Loucy (cell line): Measurements from ENCODE around the gene SCAMP4.

Experiments
- H2AFZ ChIP-seq: fragments of 200-600 bp; sonication (generic); 2 replicates; pipeline ENCODE4 v1.6.0; 2016; ENCODE audit warnings: antibody characterized with exemption, mild to moderate bottlenecking, low read length, moderate library complexity
- H3F3A ChIP-seq: fragments of 200-600 bp; 2 replicates; pipeline ENCODE4 v1.6.0; 2016; ENCODE audit warnings: antibody characterized with exemption, low read depth, mild to moderate bottlenecking
- H3K27me3 ChIP-seq: fragments of 200-600 bp; sonication (generic); 2 replicates; pipeline ENCODE4 v1.6.1; 2014; ENCODE audit warnings: low read length, mild to moderate bottlenecking; ENCODE audit not compliant: insufficient read depth, poor library complexity, severe bottlenecking
- H3K36me3 ChIP-seq: fragments of 200-600 bp; sonication (generic); 2 replicates; pipeline ENCODE4 v1.6.1; 2016; ENCODE audit warnings: low read length; ENCODE audit not compliant: insufficient read depth
- H3K4me1 ChIP-seq: fragments of 200-600 bp; sonication (generic); 2 replicates; pipeline ENCODE4 v1.5.1; 2014; ENCODE audit warnings: low read length, mild to moderate bottlenecking; ENCODE audit not compliant: insufficient read depth, poor library complexity, severe bottlenecking
- H3K4me2 ChIP-seq: fragments of 200-600 bp; sonication (generic); 2 replicates; pipeline ENCODE4 v1.6.0; 2014; ENCODE audit warnings: antibody characterized with exemption, low read length, low read depth, mild to moderate bottlenecking; ENCODE audit not compliant: poor library complexity, severe bottlenecking
- H3K4me3 ChIP-seq: fragments of 200-600 bp; sonication (generic); 2 replicates; pipeline ENCODE4 v1.5.1; 2014; ENCODE audit warnings: low read length, mild to moderate bottlenecking, mixed read lengths; ENCODE audit not compliant: poor library complexity, severe bottlenecking
- H3K79me2 ChIP-seq: fragments of 200-600 bp; sonication (generic); 2 replicates; pipeline ENCODE4 v1.6.1; 2014; ENCODE audit warnings: low read length; ENCODE audit not compliant: insufficient read depth
- H3K9ac ChIP-seq: fragments of 200-600 bp; sonication (generic); 2 replicates; pipeline ENCODE4 v1.6.0; 2014; ENCODE audit warnings: mild to moderate bottlenecking, low read depth, low read length, moderate library complexity; ENCODE audit not compliant: poor library complexity, severe bottlenecking
- H3K9me2 ChIP-seq: fragments of 200-600 bp; sonication (generic); replicated peaks from 2 replicates; pipeline ENCODE4 v1.6.1; 2016; ENCODE audit warnings: low read depth, low read length, mixed read lengths
- H3K9me3 ChIP-seq: fragments of 200-600 bp; sonication (generic); 2 replicates; pipeline ENCODE4 v1.6.1; 2014; ENCODE audit warnings: mild to moderate bottlenecking, antibody characterized with exemption, low read length, low read depth; ENCODE audit not compliant: insufficient read depth
- H4K20me1 ChIP-seq: fragments of 200-600 bp; sonication (generic); 2 replicates; pipeline ENCODE4 v1.6.0; 2014; ENCODE audit warnings: antibody characterized with exemption, low read length, mild to moderate bottlenecking; ENCODE audit not compliant: insufficient read depth, poor library complexity, severe bottlenecking
- CTCF ChIP-seq: fragments of 200-600 bp; sonication (generic); conservative IDR thresholded peaks from 2 replicates; pipeline ENCODE4 v1.5.1; 2014; ENCODE audit warnings: mild to moderate bottlenecking, antibody characterized with exemption, low read length
- EZH2phosphoT487 ChIP-seq: fragments of 200-600 bp; IDR thresholded peaks from 2 replicates; pipeline ENCODE4 v1.6.1; 2018; ENCODE audit warnings: antibody characterized with exemption, mild to moderate bottlenecking, moderate library complexity, borderline replicate concordance

Gene SCAMP4

GRCh38 chr19:1955171-1956121 lies 50.2 kb downstream of the SCAMP4 start:
- Histone ChIP-seq H3K9ac (no peak overlapping the region), H3K4me3 (no peak overlapping the region), H3K27me3 (no peaks in the 10 kb centered on the region), H3K4me1 (no peaks in the 10 kb centered on the region), H2AFZ (no peak overlapping the region), H3K9me3 (no peaks in the 10 kb centered on the region), H3K36me3 (peaks cover 18% of the 10 kb centered on the region; the same call in 1 of the 2 replicates), H3K79me2 (peaks cover 91% of the 10 kb centered on the region), H4K20me1 (peaks cover 51% of the 10 kb centered on the region), H3F3A (no peaks in the 10 kb centered on the region), H3K4me2 (no peak overlapping the region), H3K9me2 (no peaks in the 10 kb centered on the region)
- no peak for TF ChIP-seq CTCF
- TF ChIP-seq EZH2phosphoT487, result no peak

- no peak for TF ChIP-seq EZH2phosphoT487
- TF ChIP-seq CTCF, result no peak
- H4K20me1 ChIP-seq, result peaks cover 49% of the 10 kb centered on the region
- H3K9me2 ChIP-seq, result no peaks in the 10 kb centered on the region
- no peak overlapping the region for H3K4me2 ChIP-seq
- no peak overlapping the region for H3K4me3 ChIP-seq
- no peak overlapping the region for H2AFZ ChIP-seq
- no peak overlapping the region for H3K9ac ChIP-seq
- no peaks in the 10 kb centered on the region for H3K27me3 ChIP-seq
- H3F3A ChIP-seq, result no peaks in the 10 kb centered on the region
- H3K36me3 ChIP-seq, result peaks cover 14% of the 10 kb centered on the region; the same call in 1 of the 2 replicates
- H3K4me1 ChIP-seq, result no peaks in the 10 kb centered on the region
- H3K9me3 ChIP-seq, result no peaks in the 10 kb centered on the region
- H3K79me2 ChIP-seq, result peaks cover 90% of the 10 kb centered on the region
These were observed 50.9 kb downstream of the SCAMP4 start for GRCh38 chr19:1956122-1956494.

GRCh38 chr19:1956868-1957492 lies 51.8 kb downstream of the SCAMP4 start:
- H3K9ac ChIP-seq, result no peak overlapping the region

More at GRCh38 chr19:1956868-1957492, 51.8 kb downstream of the SCAMP4 start:
- H4K20me1 ChIP-seq, result peaks cover 53% of the 10 kb centered on the region
- H3K27me3 ChIP-seq, result no peaks in the 10 kb centered on the region
- TF ChIP-seq EZH2phosphoT487 (no peak), CTCF (no peak)
- no peak overlapping the region for H3K4me2 ChIP-seq
- no peaks in the 10 kb centered on the region for H3F3A ChIP-seq
- no peaks in the 10 kb centered on the region for H3K9me2 ChIP-seq
- H3K9me3 ChIP-seq, result no peaks in the 10 kb centered on the region
- H3K4me3 ChIP-seq, result no peak overlapping the region
- no peak overlapping the region for H2AFZ ChIP-seq
- peaks cover 12% of the 10 kb centered on the region; the same call in 1 of the 2 replicates for H3K36me3 ChIP-seq
- peaks cover 91% of the 10 kb centered on the region for H3K79me2 ChIP-seq
- H3K4me1 ChIP-seq, result no peaks in the 10 kb centered on the region
